GM19099 (cell line): Measurements from ENCODE around the gene SAMD4A.

Experiments used
- POLR2A ChIP-seq: IDR thresholded peaks from 3 replicates; pipeline ENCODE4 v1.6.1; 2011; ENCODE audit warnings: low read depth; ENCODE audit not compliant: insufficient read length; ENCODE audit errors: extremely low read depth

Gene SAMD4A

GRCh38 chr14:54603362-54603761 is 36.4 kb downstream of the SAMD4A start:
- no peak for TF ChIP-seq POLR2A

GRCh38 chr14:54606178-54606577 is 39.2 kb downstream of the SAMD4A start:
- no peak for TF ChIP-seq POLR2A

- no peak for TF ChIP-seq POLR2A
These were observed 39.8 kb downstream of the SAMD4A start for GRCh38 chr14:54606631-54607133.

GRCh38 chr14:54609576-54609975 is 42.6 kb downstream of the SAMD4A start:
- TF ChIP-seq POLR2A: no peak

- TF ChIP-seq POLR2A: no peak
These were observed 43.4 kb downstream of the SAMD4A start for GRCh38 chr14:54610051-54610977.

GRCh38 chr14:54614296-54614695 is 47.4 kb downstream of the SAMD4A start:
- no peak for TF ChIP-seq POLR2A

- TF ChIP-seq POLR2A: no peak
These were observed 50.5 kb downstream of the SAMD4A start for GRCh38 chr14:54617467-54617866.

- TF ChIP-seq POLR2A: no peak
These were observed 54.8 kb downstream of the SAMD4A start for GRCh38 chr14:54621686-54622085.

- no peak for TF ChIP-seq POLR2A
These were observed 55.4 kb downstream of the SAMD4A start for GRCh38 chr14:54622192-54622958.

- TF ChIP-seq POLR2A: no peak
These were observed 56.5 kb downstream of the SAMD4A start for GRCh38 chr14:54623279-54624004.

GRCh38 chr14:54625112-54625511 is 58.2 kb downstream of the SAMD4A start:
- TF ChIP-seq POLR2A: no peak

GRCh38 chr14:54627219-54627539 is 60.3 kb downstream of the SAMD4A start:
- TF ChIP-seq POLR2A: no peak

- TF ChIP-seq POLR2A: peak; percentile 36
These were observed 60.8 kb downstream of the SAMD4A start for GRCh38 chr14:54627540-54628363.

- no peak for TF ChIP-seq POLR2A
These were observed 62.3 kb downstream of the SAMD4A start for GRCh38 chr14:54629183-54629582.
